ENCODE results near the gene CYP24A1.

DNA sequence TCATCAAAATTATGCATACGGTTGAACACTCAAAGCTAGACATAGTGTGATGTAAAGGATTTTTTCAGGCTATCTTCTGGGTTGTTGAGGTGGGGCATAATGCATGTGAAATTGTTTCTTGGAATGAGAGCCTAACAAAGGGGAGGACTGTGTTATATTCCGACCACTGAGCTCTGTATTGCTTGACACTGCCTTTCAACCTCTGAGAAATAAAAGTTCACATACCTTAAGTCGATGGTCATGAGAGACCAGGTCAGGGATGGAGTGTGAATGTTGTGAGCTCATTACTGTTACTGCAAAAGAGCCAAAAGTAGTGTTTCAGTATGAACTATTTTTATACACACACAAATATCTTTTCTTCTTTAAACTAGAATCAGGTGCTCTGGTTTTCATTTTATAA lies 39.1 kb upstream of the CYP24A1 start:
- TF ChIP-seq, protein P1, sequence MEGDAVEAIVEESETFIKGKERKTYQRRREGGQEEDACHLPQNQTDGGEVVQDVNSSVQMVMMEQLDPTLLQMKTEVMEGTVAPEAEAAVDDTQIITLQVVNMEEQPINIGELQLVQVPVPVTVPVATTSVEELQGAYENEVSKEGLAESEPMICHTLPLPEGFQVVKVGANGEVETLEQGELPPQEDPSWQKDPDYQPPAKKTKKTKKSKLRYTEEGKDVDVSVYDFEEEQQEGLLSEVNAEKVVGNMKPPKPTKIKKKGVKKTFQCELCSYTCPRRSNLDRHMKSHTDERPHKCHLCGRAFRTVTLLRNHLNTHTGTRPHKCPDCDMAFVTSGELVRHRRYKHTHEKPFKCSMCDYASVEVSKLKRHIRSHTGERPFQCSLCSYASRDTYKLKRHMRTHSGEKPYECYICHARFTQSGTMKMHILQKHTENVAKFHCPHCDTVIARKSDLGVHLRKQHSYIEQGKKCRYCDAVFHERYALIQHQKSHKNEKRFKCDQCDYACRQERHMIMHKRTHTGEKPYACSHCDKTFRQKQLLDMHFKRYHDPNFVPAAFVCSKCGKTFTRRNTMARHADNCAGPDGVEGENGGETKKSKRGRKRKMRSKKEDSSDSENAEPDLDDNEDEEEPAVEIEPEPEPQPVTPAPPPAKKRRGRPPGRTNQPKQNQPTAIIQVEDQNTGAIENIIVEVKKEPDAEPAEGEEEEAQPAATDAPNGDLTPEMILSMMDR (IDR thresholded peaks at IDR 0.05): no peak
- no peak for TF ChIP-seq EZH2 (IDR thresholded peaks at IDR 0.05; ENCODE audit: borderline replicate concordance, insufficient read depth, low read depth, low read length, poor library complexity, severe bottlenecking)

Data from B cell (primary cell).